ENCODE data around the gene MSRB3.

The MSRB3 gene

DNA sequence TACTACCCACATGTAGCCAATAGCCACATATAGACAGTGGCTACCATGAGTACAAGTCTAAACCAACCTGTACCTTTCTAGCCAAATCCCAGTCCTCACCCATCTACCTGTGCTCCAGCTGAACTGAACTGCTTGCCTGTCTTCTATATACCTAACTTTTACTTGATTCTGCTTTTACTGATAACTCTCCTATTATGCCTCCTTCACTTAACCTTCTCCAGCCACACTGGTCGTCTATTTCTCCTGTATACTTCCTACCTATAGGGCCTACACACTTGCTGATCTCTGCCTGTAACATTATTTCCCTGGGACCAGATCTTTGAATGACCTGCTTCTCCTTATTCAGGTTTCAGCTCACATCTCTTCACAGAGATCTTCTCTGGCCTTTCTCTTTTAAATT, 26.0 kb upstream of the MSRB3 start:
- DNase-seq (ENCODE audit: low read depth) = no peak
- no peak overlapping the region for H3K4me3 ChIP-seq (ENCODE audit: low read length)
- TF ChIP-seq, protein P1, sequence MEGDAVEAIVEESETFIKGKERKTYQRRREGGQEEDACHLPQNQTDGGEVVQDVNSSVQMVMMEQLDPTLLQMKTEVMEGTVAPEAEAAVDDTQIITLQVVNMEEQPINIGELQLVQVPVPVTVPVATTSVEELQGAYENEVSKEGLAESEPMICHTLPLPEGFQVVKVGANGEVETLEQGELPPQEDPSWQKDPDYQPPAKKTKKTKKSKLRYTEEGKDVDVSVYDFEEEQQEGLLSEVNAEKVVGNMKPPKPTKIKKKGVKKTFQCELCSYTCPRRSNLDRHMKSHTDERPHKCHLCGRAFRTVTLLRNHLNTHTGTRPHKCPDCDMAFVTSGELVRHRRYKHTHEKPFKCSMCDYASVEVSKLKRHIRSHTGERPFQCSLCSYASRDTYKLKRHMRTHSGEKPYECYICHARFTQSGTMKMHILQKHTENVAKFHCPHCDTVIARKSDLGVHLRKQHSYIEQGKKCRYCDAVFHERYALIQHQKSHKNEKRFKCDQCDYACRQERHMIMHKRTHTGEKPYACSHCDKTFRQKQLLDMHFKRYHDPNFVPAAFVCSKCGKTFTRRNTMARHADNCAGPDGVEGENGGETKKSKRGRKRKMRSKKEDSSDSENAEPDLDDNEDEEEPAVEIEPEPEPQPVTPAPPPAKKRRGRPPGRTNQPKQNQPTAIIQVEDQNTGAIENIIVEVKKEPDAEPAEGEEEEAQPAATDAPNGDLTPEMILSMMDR (conservative IDR thresholded peaks at IDR 0.05; ENCODE audit: low read depth, low read length) = no peak

DNA sequence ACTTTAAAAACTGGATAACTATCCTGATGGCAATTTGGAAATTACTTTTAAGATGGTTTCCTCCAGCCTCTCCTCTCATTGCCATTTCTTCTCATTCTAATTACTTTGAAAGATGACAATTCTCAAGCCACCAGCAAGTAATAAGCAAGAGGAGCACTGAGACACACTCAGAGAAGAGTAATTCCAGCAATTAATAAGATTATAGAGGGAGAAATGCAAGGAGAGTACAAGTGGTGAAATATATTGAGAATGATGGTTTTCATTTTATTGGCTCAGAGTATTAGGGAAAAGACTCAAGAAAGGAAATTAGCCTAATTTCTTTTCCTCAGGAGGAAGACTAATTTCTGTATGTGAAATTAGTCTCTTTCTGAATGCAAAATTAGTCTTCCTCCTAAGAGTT, 20.5 kb upstream of the MSRB3 start:
- TF ChIP-seq, protein P1 (conservative IDR thresholded peaks at IDR 0.05; ENCODE audit: low read depth, low read length) = no peak
- DNase-seq (ENCODE audit: low read depth) = no peak
- H3K4me3 ChIP-seq (ENCODE audit: low read length) = no peak overlapping the region

DNA sequence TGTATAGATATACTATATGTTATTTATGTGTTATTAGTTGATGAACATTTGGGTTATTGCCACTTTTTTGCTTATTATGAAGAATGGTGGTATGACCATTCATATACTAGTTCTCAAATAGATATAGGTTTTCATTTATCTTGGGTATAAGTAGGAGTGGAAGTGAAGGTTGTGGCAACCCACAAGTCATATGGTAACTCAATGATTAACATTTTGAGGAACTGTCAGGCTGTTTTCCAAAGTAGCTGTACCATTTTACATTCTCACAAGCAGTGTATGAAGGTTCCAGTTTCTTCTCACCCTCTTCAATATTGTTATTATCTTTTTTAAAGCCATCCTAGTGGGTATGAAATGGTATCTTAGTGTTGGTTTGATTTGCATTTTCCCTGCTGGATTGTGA, 19.0 kb upstream of the MSRB3 start:
- TF ChIP-seq, protein P1 (conservative IDR thresholded peaks at IDR 0.05; ENCODE audit: low read depth, low read length) = no peak
- no peak overlapping the region for H3K4me3 ChIP-seq (ENCODE audit: low read length)
- DNase-seq (ENCODE audit: low read depth) = no peak

DNA sequence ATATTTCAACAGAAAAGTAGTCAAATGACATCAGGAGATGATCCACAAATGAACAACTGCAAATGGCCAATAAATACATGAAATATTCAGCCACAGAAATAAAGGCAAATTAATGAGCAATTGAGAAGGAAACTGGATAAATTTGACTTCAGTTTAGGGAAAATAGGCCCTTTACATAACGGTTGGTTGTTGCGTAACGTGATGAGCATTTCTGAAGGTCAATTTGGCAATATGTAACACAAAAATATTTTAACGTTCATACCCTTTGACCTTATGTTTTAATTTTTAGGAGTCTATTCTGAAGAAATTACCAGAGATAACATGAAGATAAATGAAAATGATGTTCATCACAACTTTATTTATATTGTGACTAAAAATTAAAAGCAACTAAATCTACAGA, 14.7 kb upstream of the MSRB3 start:
- H3K4me3 ChIP-seq (ENCODE audit: low read length) = no peak overlapping the region
- no peak for DNase-seq (ENCODE audit: low read depth)
- TF ChIP-seq, protein P1 (conservative IDR thresholded peaks at IDR 0.05; ENCODE audit: low read depth, low read length) = no peak

DNA sequence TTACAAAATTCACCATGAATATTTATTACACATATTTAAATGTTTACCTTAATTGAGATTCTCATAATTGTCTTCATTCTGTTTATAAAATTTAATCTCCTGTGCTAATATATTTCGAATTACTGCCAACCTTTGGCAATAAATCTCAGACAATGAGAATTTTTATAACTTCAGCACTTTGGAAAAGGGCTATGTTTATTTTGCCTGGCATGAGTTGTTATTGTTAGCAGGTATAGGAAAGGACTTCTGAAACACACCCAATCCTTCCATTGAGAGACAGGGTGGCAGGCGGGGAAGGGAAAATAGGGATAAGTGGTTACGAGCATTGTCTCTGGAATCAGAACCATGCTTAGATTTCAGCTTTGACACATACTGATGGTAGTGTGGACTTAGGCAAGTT, 12.1 kb upstream of the MSRB3 start:
- TF ChIP-seq, protein P1 (conservative IDR thresholded peaks at IDR 0.05; ENCODE audit: low read depth, low read length) = no peak
- no peak for DNase-seq (ENCODE audit: low read depth)
- H3K4me3 ChIP-seq (ENCODE audit: low read length) = no peak overlapping the region

DNA sequence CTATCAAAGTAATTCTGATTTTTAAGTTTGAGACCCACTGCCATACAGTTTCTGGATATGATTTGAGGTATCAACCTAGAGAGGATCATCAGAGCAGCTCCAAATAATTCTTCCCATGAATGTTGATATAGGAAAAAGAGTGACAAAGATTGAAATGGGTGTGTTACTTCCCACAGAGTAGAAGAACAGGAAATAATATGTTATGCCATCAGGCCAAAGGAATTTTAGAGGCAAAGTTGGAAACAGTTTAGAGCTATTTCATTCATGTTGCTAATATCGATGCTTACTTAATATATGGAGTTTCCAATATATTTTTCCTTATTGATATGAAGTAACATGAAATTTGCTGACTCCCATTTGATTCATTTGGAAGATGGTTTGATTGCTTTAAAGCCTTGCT, 8.9 kb upstream of the MSRB3 start:
- DNase-seq (ENCODE audit: low read depth) = no peak
- TF ChIP-seq, protein P1 (conservative IDR thresholded peaks at IDR 0.05; ENCODE audit: low read depth, low read length) = no peak
- no peak overlapping the region for H3K4me3 ChIP-seq (ENCODE audit: low read length)

DNA sequence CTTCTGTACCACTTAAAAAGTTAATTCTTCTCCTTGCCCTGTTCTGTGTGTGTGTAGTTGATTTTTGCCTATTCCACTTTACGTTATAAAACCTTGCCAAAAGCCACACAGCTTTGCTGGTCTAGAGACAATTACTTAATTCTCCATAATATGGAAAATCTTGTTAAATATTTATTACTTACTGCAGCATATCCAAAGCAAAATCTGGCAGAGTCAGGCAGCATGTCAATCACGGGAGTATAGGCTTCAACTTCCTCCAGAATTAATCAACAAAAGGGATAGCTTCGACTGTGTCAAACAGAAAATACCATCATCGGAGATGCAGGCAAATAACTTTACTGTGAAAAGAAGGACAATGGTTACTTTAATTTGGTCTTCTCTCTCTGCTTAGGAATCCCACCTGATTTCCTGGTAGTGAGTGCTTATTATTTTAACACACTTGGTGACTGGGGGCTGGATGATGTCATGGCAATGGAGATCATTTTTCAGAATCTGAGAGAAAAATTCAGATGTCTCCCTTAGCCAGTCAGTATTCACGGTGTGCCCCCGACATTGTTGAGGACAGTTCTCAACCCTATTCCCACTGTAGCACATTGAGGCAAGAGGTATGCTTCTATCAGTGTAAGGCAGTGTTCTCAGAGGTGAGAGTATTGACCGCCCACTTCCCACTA, 3.7 kb upstream of the MSRB3 start:
- no peak for DNase-seq (ENCODE audit: low read depth)
- TF ChIP-seq, protein P1 (conservative IDR thresholded peaks at IDR 0.05; ENCODE audit: low read depth, low read length) = no peak
- H3K4me3 ChIP-seq (ENCODE audit: low read length) = no peak overlapping the region

All from retinal pigment epithelial cell (primary cell).